CD4-positive, alpha-beta T cell (primary cell): ENCODE results near the gene TRABD2B. TPM values are rescaled to one million over a fixed set of nuclear protein-coding genes. Genes with fewer than 3 reads are reported as not detected.

Experiments used
- ATAC-seq: fragments of 200-7000 bp; cut with Tn5 transposase; one replicate; pipeline ENCODE4 v1.10.0; 2022; ENCODE audit warnings: mild to moderate bottlenecking; ENCODE audit not compliant: poor library complexity
- CTCF ChIA-PET: fragments of 350-600 bp; sonication (Branson Sonifier 250); formaldehyde crosslinking; loops from one replicate; lab custom pipeline; 2021; ENCODE audit warnings: antibody characterized with exemption, inconsistent platforms; lab: Charles Lee
- POLR2A ChIA-PET: fragments of 350-600 bp; sonication (Branson Sonifier 250); formaldehyde crosslinking; loops from one replicate; lab custom pipeline; 2021; ENCODE audit warnings: antibody characterized with exemption, inconsistent platforms; lab: Charles Lee
- DNase-seq, 14 experiments: peaks; one replicate each; pipeline ENCODE4 v3.0.0-alpha.2; 2013 to 2020; ENCODE audit warnings: mixed read lengths in 2 of 14
- H3K27ac ChIP-seq, 2 donors: one replicate each; pipeline versions ENCODE4 v1.5.1 to v1.7.0; 2013; ENCODE audit warnings: low read length in 2 of 2, low read depth in 1 of 2, mild to moderate bottlenecking in 1 of 2
- H3K27me3 ChIP-seq, 2 experiments: 1 replicate in 1 of 2; 2 replicates in 1 of 2; pipeline versions ENCODE4 v1.6.1 to v1.7.0; 2013; ENCODE audit warnings: low read length in 2 of 2, control low read depth in 1 of 2, mild to moderate bottlenecking in 1 of 2, moderate library complexity in 1 of 2; ENCODE audit not compliant: insufficient read depth in 2 of 2, control insufficient read depth in 1 of 2
- H3K36me3 ChIP-seq: one replicate; pipeline ENCODE4 v1.6.1; 2013; ENCODE audit warnings: low read length, control low read depth; ENCODE audit not compliant: insufficient read depth
- H3K4me1 ChIP-seq: one replicate; pipeline ENCODE4 v1.6.1; 2013; ENCODE audit warnings: low read length, control low read depth; ENCODE audit not compliant: insufficient read depth
- H3K4me3 ChIP-seq: one replicate; pipeline ENCODE4 v1.5.1; 2013; ENCODE audit warnings: mild to moderate bottlenecking, low read length, moderate library complexity
- H3K9me3 ChIP-seq, 2 experiments: 1 replicate in 1 of 2; 2 replicates in 1 of 2; pipeline versions ENCODE4 v1.6.1 to v1.7.0; 2013; ENCODE audit warnings: low read length in 2 of 2, mild to moderate bottlenecking in 2 of 2, control low read depth in 1 of 2, moderate library complexity in 1 of 2; ENCODE audit not compliant: control insufficient read depth in 1 of 2, insufficient read depth in 1 of 2
- H3K27ac Mint-ChIP-seq: one replicate; pipeline ENCODE4 v1.8.0; 2020; ENCODE audit warnings: mixed read lengths
- H3K27me3 Mint-ChIP-seq: one replicate; pipeline ENCODE4 v1.8.0; 2021; ENCODE audit warnings: mixed read lengths
- H3K36me3 Mint-ChIP-seq: one replicate; pipeline ENCODE4 v1.8.0; 2021; ENCODE audit warnings: low read depth, mixed read lengths
- H3K4me1 Mint-ChIP-seq: one replicate; pipeline ENCODE4 v1.8.0; 2021; ENCODE audit warnings: low read depth, mixed read lengths
- H3K4me3 Mint-ChIP-seq: one replicate; pipeline ENCODE4 v1.8.0; 2020; ENCODE audit warnings: mild to moderate bottlenecking, mixed read lengths
- H3K9me3 Mint-ChIP-seq: one replicate; pipeline ENCODE4 v1.8.0; 2020; ENCODE audit warnings: mixed read lengths
- intact Hi-C, 2 experiments: fragments of 100-400 bp; cut with DNase I in 1 of 2; cut with micrococcal nuclease in 1 of 2; formaldehyde crosslinking; loops; one replicate each; pipeline versions ENCODE4 v1.15.1 to v1.9.0; 2023 to 2025; cut with DNase I, micrococcal nuclease
- total RNA-seq, 174 experiments: library from RNA in 2 of 174; stranded (reverse) in 2 of 174; gene quantifications; one replicate each; pipeline ENCODE4 v1.2.3 and lab custom pipeline; 2021 to 2026
- TF ChIP-seq, protein P1 (sequence below): fragments of 200-600 bp; IDR thresholded peaks from one replicate; pipeline ENCODE4 v1.8.0; 2022; ENCODE audit warnings: antibody characterized with exemption, mild to moderate bottlenecking

Gene TRABD2B
- total RNA-seq, 2 experiments from 2014 or later: not detected

DNA sequence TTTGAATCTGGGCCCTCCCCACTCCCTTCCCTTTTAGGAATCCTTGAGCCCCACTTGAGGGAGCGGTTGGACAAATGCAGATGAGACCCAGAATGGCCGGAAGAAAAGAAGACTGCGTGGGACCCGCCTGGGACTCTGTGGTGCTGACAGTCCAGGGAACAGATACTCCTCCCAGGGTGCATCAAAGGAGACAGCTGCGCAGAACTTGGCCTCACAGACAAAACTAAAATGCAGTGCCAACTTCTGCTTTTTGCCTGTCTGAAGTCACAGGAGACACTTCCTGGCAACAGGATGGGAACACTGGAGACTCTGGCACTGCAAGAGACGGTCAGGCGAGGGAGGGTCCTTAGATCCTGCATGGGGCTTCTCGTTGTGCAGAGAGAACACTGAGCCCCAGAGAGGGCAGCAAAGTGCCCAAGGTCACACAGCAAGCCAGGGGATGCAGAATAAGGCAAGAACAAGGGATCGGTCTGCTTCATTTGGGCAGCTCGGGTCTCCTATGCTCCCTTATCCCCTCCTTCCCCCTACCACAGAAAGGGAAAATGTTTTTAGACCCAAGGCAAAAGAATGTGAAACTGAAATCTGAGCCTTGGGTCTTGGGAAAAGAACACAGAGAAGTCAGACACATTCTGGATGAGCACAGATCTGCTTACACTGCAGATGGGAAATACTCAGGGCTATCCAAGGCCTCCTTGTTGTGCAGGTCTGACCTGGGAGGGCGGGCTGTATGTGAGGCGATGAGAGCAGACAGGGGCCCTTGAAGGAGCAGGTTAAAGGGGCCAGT, 182.4 kb downstream of the TRABD2B start:
- no peak for ATAC-seq
- TF ChIP-seq, protein P1, sequence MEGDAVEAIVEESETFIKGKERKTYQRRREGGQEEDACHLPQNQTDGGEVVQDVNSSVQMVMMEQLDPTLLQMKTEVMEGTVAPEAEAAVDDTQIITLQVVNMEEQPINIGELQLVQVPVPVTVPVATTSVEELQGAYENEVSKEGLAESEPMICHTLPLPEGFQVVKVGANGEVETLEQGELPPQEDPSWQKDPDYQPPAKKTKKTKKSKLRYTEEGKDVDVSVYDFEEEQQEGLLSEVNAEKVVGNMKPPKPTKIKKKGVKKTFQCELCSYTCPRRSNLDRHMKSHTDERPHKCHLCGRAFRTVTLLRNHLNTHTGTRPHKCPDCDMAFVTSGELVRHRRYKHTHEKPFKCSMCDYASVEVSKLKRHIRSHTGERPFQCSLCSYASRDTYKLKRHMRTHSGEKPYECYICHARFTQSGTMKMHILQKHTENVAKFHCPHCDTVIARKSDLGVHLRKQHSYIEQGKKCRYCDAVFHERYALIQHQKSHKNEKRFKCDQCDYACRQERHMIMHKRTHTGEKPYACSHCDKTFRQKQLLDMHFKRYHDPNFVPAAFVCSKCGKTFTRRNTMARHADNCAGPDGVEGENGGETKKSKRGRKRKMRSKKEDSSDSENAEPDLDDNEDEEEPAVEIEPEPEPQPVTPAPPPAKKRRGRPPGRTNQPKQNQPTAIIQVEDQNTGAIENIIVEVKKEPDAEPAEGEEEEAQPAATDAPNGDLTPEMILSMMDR: no peak
- ChIA-PET CTCF (no interaction called here), POLR2A (no interaction called here)
- Mint-ChIP-seq H3K27ac (no peak overlapping the region), H3K27me3 (peaks cover 7% of the 10 kb centered on the region), H3K4me1 (no peaks in the 10 kb centered on the region), H3K4me3 (no peak overlapping the region), H3K36me3 (no peaks in the 10 kb centered on the region), H3K9me3 (no peaks in the 10 kb centered on the region)
- H3K27ac ChIP-seq: no peak overlapping the region
- intact Hi-C loops: no loop called here
- no peak for DNase-seq
- H3K4me3 ChIP-seq: no peak overlapping the region
- H3K9me3 ChIP-seq: no peaks in the 10 kb centered on the region
- peaks cover 0 to 2% of the 10 kb centered on the region in 2 experiments for H3K27me3 ChIP-seq
- H3K36me3 ChIP-seq: no peaks in the 10 kb centered on the region
- no peaks in the 10 kb centered on the region for H3K4me1 ChIP-seq

DNA sequence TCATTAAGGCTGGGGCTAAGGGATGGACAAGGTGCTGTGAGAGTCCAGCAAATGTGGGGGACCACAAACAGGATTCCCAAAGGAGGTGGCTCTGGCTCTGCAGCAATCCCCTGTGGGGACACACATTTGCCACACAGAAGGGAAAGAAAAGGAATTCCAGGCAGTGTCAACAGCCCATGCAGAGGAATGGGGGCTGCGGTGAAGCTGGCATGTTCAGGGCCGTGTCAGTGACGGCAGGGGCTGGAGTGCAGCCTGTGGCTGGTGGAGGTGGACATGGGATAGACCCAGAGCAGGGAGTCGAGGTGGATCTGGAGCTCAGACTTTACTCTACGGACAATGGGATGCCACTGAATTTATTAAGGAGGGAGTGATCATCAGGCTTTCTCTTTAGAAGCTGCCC, 183.2 kb downstream of the TRABD2B start:
- ChIA-PET POLR2A (no interaction called here), CTCF (no interaction called here)
- Mint-ChIP-seq H3K27ac (no peak overlapping the region), H3K4me3 (no peak overlapping the region), H3K36me3 (no peaks in the 10 kb centered on the region), H3K27me3 (peaks cover 7% of the 10 kb centered on the region), H3K4me1 (no peaks in the 10 kb centered on the region), H3K9me3 (no peaks in the 10 kb centered on the region)
- Histone ChIP-seq H3K4me3 (no peak overlapping the region), H3K27ac (no peak overlapping the region), H3K9me3 (no peaks in the 10 kb centered on the region), H3K27me3 (peaks cover 0 to 2% of the 10 kb centered on the region in 2 experiments), H3K36me3 (no peaks in the 10 kb centered on the region), H3K4me1 (no peaks in the 10 kb centered on the region)
- TF ChIP-seq, protein P1: no peak
- intact Hi-C loops: no loop called here
- no peak for ATAC-seq
- no peak for DNase-seq

DNA sequence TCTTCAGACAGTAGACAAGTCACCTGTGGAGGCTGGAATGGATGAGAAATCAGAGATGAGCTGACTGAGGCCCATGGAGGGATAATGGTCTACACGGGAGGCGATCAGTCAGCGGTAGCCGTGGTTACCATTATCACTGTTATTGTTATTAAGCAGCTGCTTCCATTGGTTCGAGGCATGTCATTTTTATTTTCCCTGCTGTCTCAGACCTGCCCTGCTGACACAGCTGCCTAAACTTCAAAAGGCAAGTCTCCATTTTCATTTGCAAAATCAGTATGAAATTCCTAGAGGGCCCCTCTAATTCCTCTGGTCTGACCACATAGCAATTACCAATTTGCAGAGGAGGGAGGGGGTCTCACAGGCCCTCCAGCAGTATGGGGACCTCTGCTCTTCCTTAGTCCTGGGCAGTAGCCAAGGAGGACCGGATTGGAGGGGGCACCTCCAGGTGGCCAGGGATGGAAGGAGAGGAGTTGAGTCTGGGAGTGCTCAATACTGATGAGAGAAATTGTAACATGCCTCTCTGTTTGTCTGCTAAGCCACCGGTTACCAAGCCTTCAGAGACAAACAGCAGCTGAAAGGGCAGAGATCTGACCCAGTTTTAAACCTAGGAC, 184.2 kb downstream of the TRABD2B start:
- Mint-ChIP-seq H3K27me3 (peaks cover 7% of the 10 kb centered on the region), H3K4me3 (no peak overlapping the region), H3K27ac (no peak overlapping the region), H3K9me3 (no peaks in the 10 kb centered on the region), H3K36me3 (no peaks in the 10 kb centered on the region), H3K4me1 (no peaks in the 10 kb centered on the region)
- ChIA-PET POLR2A (no interaction called here), CTCF (no interaction called here)
- no peaks in the 10 kb centered on the region for H3K9me3 ChIP-seq
- no peak for DNase-seq
- ATAC-seq: no peak
- no peaks in the 10 kb centered on the region for H3K4me1 ChIP-seq
- H3K27me3 ChIP-seq: peaks cover 0 to 2% of the 10 kb centered on the region in 2 experiments
- no peaks in the 10 kb centered on the region for H3K36me3 ChIP-seq
- TF ChIP-seq, protein P1: no peak
- intact Hi-C loops: no loop called here
- H3K27ac ChIP-seq: no peak overlapping the region
- H3K4me3 ChIP-seq: no peak overlapping the region
